NCI-H2227 treated with DMSO at 0.1 percent for 48 hours (cell line): ENCODE data around the gene ARRDC5.
"Not testable (repeated sequence)": the region's sequence is repeated elsewhere in the genome, so short reads cannot be mapped to it uniquely, and the experiment has no call there.

Experiments used
- DNase-seq: peaks from one replicate; lab custom pipeline; 2025; lab: John Stamatoyannopoulos, UW

Gene ARRDC5

DNA sequence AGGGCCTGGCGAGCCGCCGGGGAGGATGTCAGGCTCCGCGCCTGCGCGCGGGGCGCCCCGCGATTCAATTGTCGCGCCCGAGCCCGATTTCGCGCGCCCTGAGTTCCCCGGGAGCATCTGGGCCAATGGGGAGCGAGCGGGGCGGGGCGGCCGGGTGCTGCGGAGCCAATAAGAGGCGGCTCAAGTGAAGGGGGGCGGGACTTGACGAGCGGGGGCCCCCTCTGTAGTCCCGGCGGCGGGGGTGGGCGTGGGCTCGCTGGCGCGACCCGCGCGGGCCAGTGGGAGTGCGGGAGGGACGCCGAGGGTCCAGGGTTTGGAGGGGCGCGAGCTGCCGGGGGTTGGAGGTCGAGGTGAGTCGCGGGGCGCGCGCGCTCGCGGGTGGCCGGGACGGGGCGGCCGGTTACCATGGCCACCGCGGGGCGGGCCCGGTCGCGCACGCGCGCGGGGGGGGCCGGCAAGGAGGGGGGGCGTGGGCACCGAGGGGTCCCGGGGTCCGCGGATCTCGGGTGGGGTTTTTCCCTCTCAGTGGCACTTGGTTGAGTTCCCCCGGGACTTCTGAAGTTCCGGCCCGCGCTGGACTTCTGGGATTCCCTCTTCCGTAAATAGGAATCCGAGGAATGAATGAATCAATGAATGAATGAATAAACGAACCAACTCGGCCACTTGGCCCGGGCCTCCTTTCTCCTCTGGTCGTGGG, 7.3 kb upstream of the ARRDC5 start:
- DNase-seq: peak; percentile 87

DNA sequence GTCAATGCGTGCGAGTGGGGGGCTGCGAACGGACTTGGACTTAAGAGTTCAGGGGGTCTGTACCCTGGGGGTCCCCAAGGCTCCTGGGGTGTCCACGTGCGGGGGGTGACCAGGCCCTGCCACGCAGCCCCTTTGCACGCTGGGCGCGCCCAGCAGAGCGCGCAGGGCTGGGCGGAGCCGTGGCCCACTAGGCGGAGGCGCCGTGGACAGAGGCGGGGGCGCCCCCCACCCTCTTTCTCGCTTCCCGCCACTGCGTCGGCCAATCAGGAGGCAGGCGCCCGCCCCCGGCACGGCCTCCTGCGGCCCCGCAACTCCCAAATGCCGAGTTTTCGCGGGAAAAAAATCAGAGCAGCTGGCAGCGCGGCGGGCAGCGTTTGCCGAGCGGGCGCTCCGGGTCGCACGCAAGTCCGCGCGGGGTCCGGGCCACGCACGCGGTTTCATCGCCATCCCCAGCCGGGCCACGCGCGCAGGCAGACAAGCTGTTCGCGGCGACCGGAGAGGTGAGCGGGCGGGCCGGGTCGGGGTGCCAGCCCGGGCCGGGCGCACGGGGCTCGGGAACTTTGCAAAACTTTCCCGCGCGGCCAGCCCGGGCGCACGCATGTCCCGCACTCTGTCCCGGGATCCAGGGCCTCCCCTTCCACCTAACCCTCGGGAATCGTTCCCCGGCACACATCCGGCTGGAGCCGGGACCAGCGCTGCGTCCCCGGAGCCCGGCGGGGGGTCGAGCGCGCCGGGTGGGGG, 6.6 kb upstream of the ARRDC5 start, which contains the start of gene UHRF1:
UHRF1 (plus strand) TSS at position 346 of the 741 bp plus-strand sequence. CDS start 1,385 bp downstream, outside the sequence.
- peak; percentile 50 for DNase-seq

DNA sequence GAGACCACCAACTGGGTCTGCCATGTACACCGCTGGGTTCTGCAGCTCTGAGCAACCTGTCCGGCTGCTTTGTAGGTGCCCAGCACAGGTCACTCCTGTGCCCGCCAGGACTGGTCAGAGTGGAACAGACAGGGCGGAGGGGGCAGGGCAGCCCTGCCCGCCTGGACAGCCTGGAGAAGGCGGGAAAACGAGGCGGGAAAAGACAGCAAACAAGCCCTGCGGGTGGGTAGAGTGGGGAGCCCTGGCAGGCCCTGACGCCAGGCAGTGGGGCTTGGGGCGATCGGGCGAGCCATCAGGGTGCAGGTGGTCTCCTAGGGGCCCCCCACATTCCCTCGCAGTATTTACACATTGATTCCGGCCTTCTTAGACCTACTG, 6.1 kb upstream of the ARRDC5 start:
- no peak for DNase-seq

DNA sequence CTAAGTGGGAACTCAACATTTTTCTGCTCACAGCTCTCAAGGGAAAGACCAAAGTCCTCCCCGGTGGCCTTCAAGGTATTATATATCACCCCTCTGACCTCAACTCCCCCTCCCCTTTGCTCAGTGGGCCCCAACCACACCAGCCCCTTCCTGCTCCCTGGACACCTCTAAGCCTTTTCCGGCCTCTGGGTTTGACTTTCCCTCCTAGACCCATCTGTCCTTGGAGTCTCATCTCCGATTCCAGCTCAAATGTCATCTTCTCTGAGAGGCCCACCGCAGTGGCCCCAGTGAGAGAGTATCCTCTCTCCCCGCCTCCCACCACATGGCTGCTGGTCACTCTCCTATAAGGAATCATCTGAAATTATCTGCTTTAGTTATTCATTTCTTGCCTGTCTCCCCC, 5.7 kb upstream of the ARRDC5 start:
- no peak for DNase-seq

DNA sequence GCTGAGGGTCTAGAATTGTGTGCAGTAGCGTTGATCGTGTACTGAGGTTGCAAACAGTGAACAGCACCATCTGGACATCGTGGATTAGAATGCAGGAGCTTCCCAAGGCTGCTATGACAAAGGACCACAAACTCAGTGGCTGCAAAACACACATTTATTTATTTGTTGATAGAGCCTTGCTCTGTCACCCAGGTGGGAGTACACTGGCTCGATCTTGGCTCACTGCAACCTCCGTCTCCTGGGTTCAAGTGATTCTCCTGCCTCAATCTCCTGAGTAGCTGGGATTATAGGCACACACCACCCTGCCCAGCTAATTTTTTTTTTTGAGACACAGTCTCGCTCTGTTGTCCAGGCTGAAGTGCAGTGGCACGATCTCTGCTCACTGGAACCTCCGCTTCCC, 4.3 kb upstream of the ARRDC5 start:
- DNase-seq: no peak

DNA sequence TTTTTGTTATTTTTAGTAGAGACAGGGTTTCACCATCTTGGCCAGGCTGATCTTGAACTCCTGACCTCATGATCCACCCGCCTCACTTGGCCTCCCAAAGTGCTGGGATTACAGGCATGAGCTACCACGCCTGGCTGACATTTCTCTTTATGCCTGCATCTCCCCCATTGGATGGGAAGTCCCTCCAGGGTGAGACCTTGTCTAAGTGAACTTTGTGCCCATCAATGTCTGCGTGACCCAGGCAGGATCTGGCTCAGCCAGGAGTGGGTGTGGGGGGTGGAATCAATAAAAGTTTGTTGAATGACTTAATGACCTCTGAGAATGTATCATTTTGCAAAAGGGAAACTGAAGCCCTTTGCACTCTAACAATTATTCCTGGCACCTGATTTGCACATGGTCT, 1.8 kb upstream of the ARRDC5 start:
- no peak for DNase-seq

DNA sequence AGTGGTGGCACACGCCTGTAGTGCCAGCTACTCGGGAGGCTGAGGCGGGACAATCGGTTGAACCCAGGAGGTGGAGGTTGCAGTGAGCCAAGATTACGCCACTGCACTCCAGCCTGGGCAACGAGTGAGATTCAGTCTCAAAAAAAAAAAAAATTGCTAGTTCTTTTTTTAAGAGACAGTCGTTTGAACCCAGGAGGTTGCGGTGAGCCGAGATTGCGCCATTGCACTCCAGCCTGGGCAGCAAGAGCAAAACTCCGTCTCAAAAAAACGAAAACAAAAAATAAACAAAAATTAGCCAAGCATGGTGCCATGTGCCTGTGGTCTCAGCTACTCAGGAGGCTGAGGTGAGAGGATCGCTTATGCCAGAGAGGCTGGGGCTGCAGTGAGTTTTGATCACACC, 1.8 kb downstream of the ARRDC5 start:
- DNase-seq: not testable (repeated sequence)

DNA sequence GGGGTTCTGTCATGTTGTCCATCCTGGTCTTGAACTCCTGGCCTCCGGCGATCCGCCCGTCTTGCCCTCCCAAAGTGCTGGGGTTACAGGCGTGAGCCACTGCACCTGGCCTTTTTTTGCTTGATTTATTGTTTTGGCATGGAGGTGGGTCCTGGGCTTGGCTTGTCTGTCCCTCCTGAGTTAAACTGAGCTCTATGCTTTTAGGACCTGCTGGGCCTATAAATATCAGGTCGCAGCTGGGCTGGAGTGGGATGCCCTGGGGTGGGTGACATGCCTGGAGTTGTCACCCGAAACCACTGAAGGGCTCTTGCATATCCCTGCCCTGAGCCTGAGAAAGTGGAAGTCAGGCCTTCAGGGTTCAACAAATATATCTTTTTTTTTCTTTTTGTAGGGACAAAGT, 5.5 kb downstream of the ARRDC5 start:
- no peak for DNase-seq

DNA sequence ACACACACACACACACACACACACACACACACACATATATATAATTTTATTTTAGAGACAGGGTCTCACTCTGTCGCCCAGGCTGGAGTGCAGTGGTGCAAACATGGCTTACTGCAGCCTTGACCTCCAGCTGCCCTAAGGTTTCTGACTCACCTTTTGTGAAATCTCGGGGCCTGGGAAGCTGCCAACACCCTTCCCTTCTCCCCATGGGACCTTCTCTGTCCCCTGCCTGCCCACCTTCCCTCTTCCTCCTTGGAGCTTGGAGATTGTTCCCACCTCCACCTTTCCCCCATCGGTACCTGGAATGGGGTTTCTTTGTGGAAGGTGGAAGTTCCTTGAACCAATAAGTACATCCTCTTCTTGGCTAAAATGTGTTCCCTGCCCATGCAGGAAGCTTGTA, 6.3 kb downstream of the ARRDC5 start:
- DNase-seq: no peak

DNA sequence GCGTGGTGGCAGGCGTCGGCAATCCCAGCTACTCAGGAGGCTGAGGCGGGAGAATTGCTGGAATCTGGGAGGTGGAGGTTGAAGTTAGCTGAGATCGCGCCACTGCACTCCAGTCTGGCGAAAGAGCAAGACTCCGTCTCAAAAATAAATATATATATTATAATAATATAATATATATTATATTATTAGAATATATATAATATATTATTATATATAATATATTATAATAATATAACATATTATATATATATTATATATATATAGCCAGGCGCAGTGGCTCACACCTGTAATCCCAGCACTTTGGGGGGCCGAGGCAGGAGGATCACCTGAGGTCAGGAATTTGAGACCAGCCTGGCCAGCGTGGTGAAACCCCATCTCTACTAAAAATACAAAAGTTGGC, 9.7 kb downstream of the ARRDC5 start:
- DNase-seq: not testable (repeated sequence)

DNA sequence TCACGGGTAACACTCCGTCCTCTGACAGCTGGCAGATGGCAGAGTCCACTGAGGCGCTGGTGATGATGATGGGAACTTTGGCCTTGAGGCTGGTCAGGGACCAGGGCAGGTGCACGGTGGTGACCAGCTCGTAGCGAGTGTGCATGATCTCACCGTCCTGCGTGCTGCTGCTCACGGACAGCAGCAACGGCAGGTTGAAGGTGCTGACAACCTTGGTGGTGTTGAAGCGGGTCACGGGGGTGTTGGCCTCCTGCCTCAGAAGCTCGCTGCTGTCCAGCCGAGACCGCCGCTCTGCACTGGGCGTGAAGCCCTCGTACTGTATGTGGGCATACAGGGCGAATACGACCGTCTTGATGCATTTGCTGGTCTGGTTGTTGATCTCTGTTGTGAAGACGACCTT, 11.6 kb downstream of the ARRDC5 start:
- no peak for DNase-seq

DNA sequence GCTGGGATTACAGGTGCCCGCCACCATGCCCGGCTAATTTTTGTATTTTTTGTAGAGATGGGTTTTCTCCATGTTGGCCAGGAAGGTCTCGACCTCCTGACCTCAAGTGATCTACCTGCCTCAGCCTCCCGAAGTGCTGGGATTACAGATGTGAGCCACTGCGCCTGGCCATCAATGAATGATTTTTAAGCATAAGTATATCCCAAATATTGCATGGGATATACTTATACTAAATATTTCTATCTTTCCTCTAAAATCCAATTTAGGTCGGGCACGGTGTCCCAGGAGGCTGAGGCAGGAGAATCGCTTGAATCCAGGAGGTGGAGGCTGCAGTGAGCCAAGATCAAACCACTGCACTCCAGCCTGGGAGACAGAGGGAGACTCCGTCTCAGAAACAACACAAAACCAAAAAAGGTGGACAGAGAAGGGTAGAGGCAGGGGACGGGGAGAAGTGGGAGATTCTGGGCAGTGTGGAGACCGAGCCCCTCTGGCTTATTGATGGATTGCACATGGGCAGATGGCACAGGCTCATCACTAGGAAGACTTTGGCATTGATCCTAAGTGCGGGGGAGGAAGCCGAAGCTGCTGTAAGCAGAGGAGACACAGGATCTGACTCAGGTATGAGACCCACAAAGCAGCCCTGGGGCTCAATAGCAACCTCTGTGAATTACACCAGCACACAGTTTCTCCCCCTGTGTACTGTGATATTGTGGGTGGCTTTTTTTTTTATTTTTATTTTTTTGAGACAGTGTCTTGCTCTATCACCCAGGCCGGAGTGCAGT, 13.5 kb downstream of the ARRDC5 start:
- DNase-seq: no peak

DNA sequence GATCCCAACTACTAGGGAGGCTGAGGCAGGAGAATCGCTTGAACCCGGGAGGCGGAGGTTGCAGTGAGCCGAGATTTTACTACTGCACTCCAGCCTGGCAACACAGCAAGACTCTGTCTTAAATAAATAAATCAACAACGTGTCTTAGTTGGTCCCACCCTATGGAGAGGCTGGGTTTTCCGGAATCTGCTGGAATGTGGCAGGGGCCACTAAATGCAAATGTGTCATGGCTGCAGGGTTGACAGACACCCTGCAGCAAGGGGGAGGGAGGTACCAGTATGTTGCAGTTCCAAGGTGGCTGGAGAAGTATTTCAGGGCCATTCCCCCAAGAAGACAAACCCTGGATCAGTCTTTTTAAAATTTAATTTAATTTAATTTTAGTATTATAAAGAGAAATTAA, 14.9 kb downstream of the ARRDC5 start:
- not testable (repeated sequence) for DNase-seq

DNA sequence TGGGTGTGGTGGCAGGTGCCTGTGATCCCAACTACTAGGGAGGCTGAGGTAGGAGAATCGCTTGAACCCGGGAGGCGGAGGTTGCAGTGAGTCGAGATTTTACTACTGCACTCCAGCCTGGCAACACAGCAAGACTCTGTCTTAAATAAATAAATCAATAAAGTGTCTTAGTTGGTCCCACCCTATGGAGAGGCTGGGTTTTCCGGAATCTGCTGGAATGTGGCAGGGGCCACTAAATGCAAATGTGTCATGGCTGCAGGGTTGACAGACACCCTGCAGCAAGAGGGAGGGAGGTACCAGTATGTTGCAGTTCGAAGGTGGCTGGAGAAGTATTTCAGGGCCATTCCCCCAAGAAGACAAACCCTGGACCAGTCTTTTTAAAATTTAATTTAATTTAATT, 17.7 kb downstream of the ARRDC5 start:
- not testable (repeated sequence) for DNase-seq

DNA sequence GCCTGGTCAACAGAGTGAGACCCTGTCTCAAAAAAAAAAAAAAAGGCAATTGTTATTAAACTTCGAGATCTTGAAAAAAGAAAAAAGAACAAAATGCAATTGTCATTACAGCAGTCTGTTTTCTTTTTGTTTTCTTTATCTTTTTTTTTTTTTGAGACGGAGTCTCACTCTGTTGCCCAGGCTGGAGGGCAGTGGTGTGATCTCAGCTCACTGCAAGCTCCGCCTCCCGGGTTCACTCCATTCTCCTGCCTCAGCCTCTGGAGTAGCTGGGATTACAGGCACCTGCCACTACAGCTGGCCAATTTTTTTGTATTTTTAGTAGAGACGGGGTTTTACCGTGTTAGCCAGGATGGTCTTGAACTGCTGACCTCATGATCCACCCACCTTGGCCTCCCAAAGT, 19.8 kb downstream of the ARRDC5 start:
- DNase-seq: not testable (repeated sequence)

DNA sequence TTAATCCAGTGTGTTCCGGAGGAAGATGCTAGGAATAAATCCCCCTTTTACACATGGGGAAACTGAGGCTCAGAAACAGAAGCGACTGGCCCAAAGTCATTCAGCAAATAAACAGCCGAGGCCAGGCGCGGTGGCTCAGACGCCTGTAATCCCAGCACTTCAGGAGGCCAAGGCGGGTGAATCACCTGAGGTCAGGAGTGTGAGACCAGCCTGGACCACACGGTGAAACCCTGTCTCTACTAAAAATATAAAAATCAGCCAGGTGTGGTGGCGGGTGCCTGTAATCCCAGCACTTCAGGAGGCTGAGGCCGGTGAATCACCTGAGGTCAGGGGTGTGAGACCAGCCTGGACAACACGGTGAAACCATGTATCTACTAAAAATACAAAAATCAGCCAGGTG, 23.7 kb downstream of the ARRDC5 start:
- DNase-seq: no peak

DNA sequence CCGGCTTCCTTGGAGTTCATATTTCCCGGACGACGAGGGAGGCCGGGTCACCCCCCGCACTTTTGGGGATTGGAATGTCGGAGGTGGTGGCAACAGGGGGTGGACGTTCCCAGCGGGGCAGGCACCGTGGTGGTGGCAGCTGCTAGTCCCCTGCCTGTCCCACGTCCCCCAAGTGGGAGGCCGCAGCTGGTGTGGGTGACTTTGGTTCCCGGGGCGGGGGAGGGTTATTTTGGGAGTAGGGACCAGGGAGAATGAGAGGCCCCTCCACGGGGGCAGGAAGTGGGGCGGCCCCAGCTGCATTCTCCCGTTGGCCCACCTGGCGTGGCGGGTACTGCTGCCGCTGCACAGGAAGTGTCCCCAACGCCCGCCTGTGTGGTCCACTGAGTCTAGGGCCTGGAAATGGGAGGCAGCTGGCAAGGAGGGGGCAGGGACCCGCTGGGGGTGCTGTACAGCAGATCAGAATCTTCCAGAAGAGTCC, 24.2 kb downstream of the ARRDC5 start:
- no peak for DNase-seq

DNA sequence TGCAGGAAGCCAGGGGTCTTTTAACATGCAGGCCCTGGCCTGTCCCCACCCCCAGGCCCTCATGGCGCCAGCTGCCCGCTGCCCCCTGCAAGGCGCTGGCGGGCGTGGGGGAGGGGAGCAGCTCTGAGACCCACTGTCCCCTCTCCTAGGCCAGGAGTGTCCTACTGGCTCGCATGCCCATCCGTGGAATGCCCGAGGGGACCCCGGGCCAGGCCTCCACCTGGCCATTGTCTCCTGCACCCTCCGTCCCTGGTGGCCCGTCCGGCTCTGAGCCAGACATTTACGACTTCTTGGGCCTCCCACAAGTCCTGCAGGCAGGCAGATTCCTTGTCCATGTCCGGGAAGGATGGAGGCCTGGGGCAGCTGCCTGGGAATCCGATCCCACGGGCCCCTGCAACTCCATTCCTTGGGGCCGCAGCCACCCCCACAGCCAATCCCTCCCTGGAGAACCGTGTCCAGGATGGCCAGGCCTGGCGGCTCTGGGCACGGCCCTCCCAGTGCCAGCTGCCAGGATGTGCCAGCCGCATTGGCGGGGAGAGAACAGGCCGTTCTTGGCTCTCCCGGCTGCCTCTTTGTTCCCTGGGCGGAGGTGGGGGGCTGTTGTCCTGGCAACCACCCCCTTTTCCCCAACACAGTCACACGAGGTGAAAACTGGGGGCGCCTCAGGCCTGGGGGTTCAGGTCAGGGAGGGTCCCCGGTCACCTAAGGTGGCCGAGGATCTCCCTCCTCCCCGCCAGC, 24.8 kb downstream of the ARRDC5 start:
- no peak for DNase-seq

DNA sequence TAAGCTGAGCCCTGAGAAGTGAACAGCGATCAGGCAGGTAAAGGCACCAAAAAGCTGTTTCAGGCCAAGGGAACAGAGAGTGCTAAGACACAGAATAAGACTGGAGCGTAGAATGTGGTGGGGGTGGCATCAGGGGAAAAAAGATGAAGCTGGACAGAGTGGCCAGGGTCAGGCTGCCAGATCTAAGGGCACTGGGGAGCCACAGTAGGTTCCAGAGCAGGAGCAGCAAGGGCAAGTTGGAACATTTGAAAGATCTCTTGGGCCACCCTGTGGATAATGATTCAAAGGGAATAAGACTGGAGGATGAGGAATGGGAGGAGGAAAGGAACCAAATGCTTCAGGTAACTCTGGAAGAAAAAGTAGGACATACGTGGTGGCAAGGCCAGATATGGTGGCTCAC, 28.8 kb downstream of the ARRDC5 start:
- DNase-seq: no peak

DNA sequence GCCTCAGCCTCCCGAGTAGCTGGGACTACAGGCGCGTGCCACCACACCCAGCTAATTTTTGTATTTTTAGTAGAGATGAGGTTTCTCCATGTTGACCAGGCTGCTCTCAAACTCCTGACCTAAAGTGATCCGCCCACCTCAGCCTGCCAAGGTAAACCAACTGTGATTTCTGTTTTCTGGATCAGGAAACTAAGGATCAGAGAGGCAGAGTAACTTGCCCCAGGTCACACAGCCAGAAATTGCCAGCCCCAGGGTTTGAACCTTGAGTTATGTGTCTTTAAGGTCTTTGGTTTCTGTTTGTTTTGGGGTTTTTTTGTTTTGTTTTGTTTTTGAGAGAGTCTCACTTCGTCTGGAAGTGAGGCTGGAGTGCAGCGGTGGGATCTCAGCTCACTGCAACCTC, 31.0 kb downstream of the ARRDC5 start:
- DNase-seq: no peak

DNA sequence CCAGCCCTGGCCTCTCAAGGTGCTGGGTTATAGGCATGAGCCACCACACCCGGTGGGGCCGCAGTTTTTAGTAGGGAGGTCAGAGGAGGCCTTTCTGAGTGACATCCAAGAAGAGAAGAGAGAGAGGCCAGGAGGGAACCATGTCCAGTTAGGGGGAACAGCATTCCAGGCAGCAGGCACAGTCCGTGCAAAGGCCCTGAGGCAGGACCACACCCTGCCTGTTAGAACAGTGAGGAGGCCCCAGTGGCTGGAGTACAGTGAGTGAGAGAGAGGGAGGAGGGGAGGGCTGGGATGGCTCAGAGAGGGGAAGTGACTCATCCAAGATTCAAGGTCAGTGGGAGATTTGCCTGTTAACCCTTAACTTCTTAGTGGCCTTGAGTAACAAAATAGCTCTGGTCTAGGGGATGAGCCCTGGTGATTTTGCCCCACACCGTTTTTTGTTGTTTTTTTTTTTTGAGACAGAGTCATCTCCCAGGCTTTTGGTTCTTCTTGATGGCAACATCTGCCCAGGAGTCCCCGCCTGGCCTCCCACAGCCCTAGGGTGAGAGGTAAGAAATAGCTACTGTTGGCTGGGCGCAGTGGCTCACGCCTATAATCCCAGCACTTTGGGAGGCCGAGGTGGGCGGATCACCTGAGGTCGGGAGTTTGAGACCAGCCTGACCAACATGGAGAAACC, 32.5 kb downstream of the ARRDC5 start:
- DNase-seq: no peak
